NCI-H446 (cell line): ENCODE results near the gene MUC20.
"Not testable (repeated sequence)": the region's sequence is repeated elsewhere in the genome, so short reads cannot be mapped to it uniquely, and the experiment has no call there.

Source experiments
- DNase-seq, 2 experiments: peaks; one replicate each; lab custom pipeline; 2025; lab: John Stamatoyannopoulos, UW

MUC20 gene

DNA sequence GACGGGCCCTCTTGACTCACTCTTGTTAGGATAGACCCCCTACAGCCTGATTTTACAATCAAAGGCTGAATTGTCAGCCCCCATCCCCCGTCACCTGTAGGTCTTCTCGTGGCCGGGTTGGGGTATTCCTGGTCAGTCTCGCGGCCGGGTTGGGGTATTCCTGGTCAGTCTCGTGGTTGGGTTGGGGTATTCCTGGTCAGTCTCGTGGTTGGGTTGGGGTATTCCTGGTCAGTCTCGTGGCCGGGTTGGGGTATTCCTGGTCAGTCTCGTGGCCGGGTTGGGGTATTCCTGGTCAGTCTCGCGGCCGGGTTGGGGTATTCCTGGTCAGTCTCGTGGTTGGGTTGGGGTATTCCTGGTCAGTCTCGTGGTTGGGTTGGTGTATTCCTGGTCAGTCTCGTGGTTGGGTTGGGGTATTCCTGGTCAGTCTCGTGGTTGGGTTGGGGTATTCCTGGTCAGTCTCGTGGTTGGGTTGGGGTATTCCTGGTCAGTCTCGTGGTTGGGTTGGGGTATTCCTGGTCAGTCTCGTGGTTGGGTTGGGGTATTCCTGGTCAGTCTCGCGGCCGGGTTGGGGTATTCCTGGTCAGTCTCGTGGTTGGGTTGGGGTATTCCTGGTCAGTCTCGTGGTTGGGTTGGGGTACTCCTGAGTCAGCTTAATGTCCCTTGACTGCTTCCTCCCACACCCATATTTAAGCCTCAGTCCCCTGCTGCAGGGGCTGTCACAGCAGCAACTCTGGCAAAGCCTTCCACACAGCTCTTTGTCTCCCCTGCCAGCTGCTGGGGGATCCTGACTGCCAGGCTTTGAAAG is 50.3 kb downstream of the MUC20 start:
- DNase-seq: not testable (repeated sequence)

DNA sequence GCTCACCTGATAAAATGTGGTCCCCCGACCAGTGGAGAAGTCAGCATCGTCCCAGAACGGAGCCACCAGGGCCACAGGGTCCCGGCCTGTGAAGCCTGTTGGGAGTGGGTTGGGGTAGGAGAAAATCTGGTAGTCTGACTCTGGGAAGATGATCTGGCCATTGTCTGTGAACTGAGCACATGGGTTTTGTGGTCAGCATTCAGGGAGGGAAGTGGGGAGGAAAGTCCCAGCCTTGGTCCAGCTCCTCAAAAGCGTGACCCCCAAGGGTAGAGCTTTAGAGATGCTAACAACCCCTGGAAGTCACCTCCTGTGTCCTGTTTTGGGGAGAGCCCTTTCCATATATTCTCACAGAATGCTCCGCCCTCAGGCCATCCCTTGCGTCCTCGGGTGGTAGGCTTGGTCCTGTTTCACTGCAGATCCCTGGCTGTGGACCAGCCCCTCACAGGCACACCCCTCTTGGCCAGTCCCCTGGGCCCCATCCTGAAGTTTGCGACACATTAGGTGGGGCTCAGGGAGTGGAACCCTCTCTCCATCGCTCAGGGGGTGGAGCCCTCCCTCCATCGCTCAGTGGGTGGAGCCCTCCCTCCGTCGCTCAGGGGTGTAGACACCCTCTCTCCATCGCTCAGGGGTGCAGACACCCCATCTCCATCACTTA is 51.0 kb downstream of the MUC20 start:
- no peak for DNase-seq

DNA sequence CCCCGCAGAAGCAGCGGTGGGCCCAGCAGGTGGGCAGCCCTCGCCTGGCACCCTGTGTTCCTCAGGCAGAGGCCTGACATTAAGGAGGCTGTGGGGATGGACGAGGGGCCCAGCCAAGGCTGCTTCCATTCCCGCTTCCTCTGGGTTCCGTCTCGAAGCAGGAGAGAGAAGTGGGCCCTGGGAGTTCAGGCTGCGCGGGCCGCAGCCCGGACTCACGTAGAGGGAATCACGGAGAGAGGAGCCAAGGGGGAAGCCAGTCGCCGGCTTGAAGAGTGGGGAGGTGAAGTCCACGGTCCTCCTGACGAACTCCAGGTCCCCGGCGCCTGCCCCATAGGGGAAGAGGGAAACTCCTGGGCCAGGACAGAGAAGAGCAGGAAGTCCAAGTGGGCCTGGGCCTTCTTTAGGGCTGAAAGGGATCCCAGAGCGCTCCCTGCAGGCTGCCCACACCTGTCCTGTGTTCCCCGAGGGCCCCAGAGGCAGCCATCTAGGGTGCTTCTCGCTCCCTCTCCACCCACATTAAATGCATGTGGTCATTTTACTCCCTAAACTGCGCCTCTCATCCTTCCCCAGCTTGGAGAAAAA is 53.3 kb downstream of the MUC20 start:
- DNase-seq: no peak

DNA sequence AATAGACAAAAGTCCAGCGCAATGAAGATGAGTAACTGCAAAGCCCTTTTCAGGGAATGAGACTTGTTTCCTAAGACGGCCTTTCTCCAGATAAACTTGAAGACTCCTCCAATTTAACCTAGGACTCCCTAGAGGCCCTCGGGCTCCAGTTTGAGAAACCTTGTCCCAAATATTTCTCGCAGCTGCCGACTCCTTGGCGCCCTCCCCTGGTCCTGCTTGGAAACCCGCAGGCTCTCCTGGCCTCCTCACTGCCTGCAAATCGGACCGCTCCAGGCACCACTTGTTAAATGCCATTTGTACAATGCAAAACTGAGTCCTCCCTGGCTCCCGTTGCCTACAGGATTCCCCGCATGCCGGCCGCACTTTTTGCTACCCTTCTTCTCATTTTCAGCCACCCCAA is 54.1 kb downstream of the MUC20 start:
- DNase-seq: peak; percentile 27 to 68

DNA sequence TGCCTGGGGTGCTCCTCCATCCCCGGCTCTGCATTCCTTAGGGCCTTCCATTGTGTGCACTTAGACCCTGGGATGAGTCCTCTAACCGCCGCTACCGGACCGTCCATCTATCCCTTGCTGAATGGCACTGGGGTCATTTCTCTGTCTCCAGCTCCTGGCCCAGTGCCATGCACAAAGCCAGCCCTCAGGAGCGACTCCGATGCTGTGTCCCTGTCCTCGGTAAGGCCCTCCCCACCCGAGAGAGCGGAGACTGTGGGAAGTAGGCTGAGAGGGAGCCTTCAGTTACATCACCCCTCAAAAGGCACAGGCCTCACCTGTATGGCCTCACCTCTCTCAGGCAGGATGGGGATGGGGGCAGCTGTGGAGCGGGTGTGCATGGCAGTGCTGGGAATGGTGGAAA is 57.2 kb downstream of the MUC20 start:
- DNase-seq: no peak

DNA sequence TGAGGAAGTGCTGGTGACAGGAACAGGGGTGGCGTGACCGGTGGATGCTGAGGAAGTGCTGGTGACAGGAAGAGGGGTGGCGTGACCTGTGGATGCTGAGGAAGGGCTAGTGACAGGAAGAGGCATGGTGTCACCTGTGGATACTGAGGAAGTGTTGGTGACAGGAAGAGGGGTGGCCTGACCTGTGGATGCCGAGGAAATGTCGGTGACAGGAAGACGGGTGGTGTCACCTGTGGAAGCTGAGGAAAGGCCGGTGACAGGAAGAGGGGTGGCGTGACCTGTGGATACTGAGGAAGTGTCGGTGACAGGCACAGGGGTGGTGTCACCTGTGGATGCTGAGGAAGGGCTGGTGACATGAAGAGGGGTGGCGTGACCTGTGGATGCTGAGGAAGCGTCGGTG is 60.5 kb downstream of the MUC20 start:
- not testable (repeated sequence) for DNase-seq
